Measurements from ENCODE around the gene MEGF10. TPM values are rescaled to one million over a fixed set of nuclear protein-coding genes. Genes with fewer than 3 reads are reported as not detected.

The MEGF10 gene
- total and polyA plus RNA-seq, 7 experiments from 2014 or later: not detected

GRCh38 chr5:127425868-127426267 lies 135.3 kb downstream of the MEGF10 start:
- Mint-ChIP-seq H3K36me3 (no peaks in the 10 kb centered on the region), H3K27me3 (peaks cover 2 to 23% (median 9%) of the 10 kb centered on the region in 5 donors), H3K4me3 (no peak overlapping the region), H3K9me3 (no peaks in the 10 kb centered on the region), H3K27ac (no peak overlapping the region), H3K4me1 (peaks cover 0 to 2% (median 0%) of the 10 kb centered on the region in 7 donors)
- H3K27me3 ChIP-seq (ENCODE audit: control insufficient read depth in 2 of 2, insufficient read depth in 2 of 2, low read length in 2 of 2): no peaks in the 10 kb centered on the region
- no peaks in the 10 kb centered on the region for H3K9me3 ChIP-seq (ENCODE audit: control insufficient read depth in 2 of 3, low read length in 3 of 3)
- ChIA-PET CTCF (no interaction called here), POLR2A (no interaction called here)
- H3K36me3 ChIP-seq (ENCODE audit: control insufficient read depth in 2 of 3, insufficient read depth in 3 of 3, low read length in 3 of 3): no peaks in the 10 kb centered on the region
- H3K4me3 ChIP-seq (ENCODE audit: low read length): no peak overlapping the region
- ATAC-seq (no peak), DNase-seq (no peak)
- no peaks in the 10 kb centered on the region for H3K4me1 ChIP-seq (ENCODE audit: control insufficient read depth in 2 of 2, insufficient read depth in 2 of 2, low read length in 2 of 2)
- intact Hi-C loops (cut with micrococcal nuclease): no loop called here
- no peak overlapping the region for H3K27ac ChIP-seq (ENCODE audit: low read depth, low read length)

- no peaks in the 10 kb centered on the region for H3K4me1 ChIP-seq (ENCODE audit: control insufficient read depth in 2 of 2, insufficient read depth in 2 of 2, low read length in 2 of 2)
- no peak overlapping the region for H3K4me3 ChIP-seq (ENCODE audit: low read length)
- H3K27me3 ChIP-seq (ENCODE audit: control insufficient read depth in 2 of 2, insufficient read depth in 2 of 2, low read length in 2 of 2): no peaks in the 10 kb centered on the region
- no peaks in the 10 kb centered on the region for H3K36me3 ChIP-seq (ENCODE audit: control insufficient read depth in 2 of 3, insufficient read depth in 3 of 3, low read length in 3 of 3)
- intact Hi-C loops (cut with micrococcal nuclease): no loop called here
- no peaks in the 10 kb centered on the region for H3K36me3 Mint-ChIP-seq
- peaks cover 0 to 2% (median 0%) of the 10 kb centered on the region in 7 donors for H3K4me1 Mint-ChIP-seq
- no peaks in the 10 kb centered on the region for H3K9me3 Mint-ChIP-seq
- ATAC-seq: no peak
- no peak overlapping the region for H3K27ac ChIP-seq (ENCODE audit: low read depth, low read length)
- H3K4me3 Mint-ChIP-seq: no peak overlapping the region
- H3K27me3 Mint-ChIP-seq: peaks cover 2 to 22% (median 9%) of the 10 kb centered on the region in 5 donors
- no peak overlapping the region for H3K27ac Mint-ChIP-seq
- ChIA-PET CTCF (no interaction called here), POLR2A (no interaction called here)
- H3K9me3 ChIP-seq (ENCODE audit: control insufficient read depth in 2 of 3, low read length in 3 of 3): no peaks in the 10 kb centered on the region
- DNase-seq: no peak
Observed at GRCh38 chr5:127426661-127427060, 136.1 kb downstream of the MEGF10 start.

- Histone ChIP-seq H3K4me1 (ENCODE audit: control insufficient read depth in 2 of 2, insufficient read depth in 2 of 2, low read length in 2 of 2) (no peaks in the 10 kb centered on the region), H3K36me3 (ENCODE audit: control insufficient read depth in 2 of 3, insufficient read depth in 3 of 3, low read length in 3 of 3) (no peaks in the 10 kb centered on the region), H3K4me3 (ENCODE audit: low read length) (no peak overlapping the region), H3K27me3 (ENCODE audit: control insufficient read depth in 2 of 2, insufficient read depth in 2 of 2, low read length in 2 of 2) (no peaks in the 10 kb centered on the region), H3K27ac (ENCODE audit: low read depth, low read length) (no peak overlapping the region), H3K9me3 (ENCODE audit: control insufficient read depth in 2 of 3, low read length in 3 of 3) (no peaks in the 10 kb centered on the region)
- DNase-seq (no peak), ATAC-seq (no peak)
- ChIA-PET POLR2A (no interaction called here), CTCF (no interaction called here)
- Mint-ChIP-seq H3K4me3 (no peak overlapping the region), H3K36me3 (no peaks in the 10 kb centered on the region), H3K27me3 (peaks cover 2 to 22% (median 9%) of the 10 kb centered on the region in 5 donors), H3K4me1 (peaks cover 0 to 1% (median 0%) of the 10 kb centered on the region in 7 donors), H3K9me3 (no peaks in the 10 kb centered on the region), H3K27ac (no peak overlapping the region)
- intact Hi-C loops (cut with micrococcal nuclease): no loop called here
Observed at GRCh38 chr5:127428276-127428675, 137.7 kb downstream of the MEGF10 start.

- no peaks in the 10 kb centered on the region for H3K4me1 ChIP-seq (ENCODE audit: control insufficient read depth in 2 of 2, insufficient read depth in 2 of 2, low read length in 2 of 2)
- H3K9me3 Mint-ChIP-seq: no peaks in the 10 kb centered on the region
- no peak overlapping the region for H3K27ac Mint-ChIP-seq
- no peak for ATAC-seq
- H3K27ac ChIP-seq (ENCODE audit: low read depth, low read length): no peak overlapping the region
- POLR2A ChIA-PET: no interaction called here
- H3K4me3 Mint-ChIP-seq: no peak overlapping the region
- CTCF ChIA-PET: no interaction called here
- H3K27me3 Mint-ChIP-seq: peaks cover 2 to 22% (median 9%) of the 10 kb centered on the region in 5 donors
- DNase-seq: no peak
- H3K36me3 ChIP-seq (ENCODE audit: control insufficient read depth in 2 of 3, insufficient read depth in 3 of 3, low read length in 3 of 3): no peaks in the 10 kb centered on the region
- no peaks in the 10 kb centered on the region for H3K4me1 Mint-ChIP-seq
- H3K9me3 ChIP-seq (ENCODE audit: control insufficient read depth in 2 of 3, low read length in 3 of 3): no peaks in the 10 kb centered on the region
- intact Hi-C loops (cut with micrococcal nuclease): no loop called here
- H3K36me3 Mint-ChIP-seq: no peaks in the 10 kb centered on the region
- H3K4me3 ChIP-seq (ENCODE audit: low read length): no peak overlapping the region
- no peaks in the 10 kb centered on the region for H3K27me3 ChIP-seq (ENCODE audit: control insufficient read depth in 2 of 2, insufficient read depth in 2 of 2, low read length in 2 of 2)
Observed at GRCh38 chr5:127428748-127429147, 138.2 kb downstream of the MEGF10 start.

- ChIA-PET POLR2A (no interaction called here), CTCF (no interaction called here)
- no peaks in the 10 kb centered on the region for H3K9me3 Mint-ChIP-seq
- no peaks in the 10 kb centered on the region for H3K27me3 ChIP-seq (ENCODE audit: control insufficient read depth in 2 of 2, insufficient read depth in 2 of 2, low read length in 2 of 2)
- no peak overlapping the region for H3K4me3 ChIP-seq (ENCODE audit: low read length)
- H3K27ac ChIP-seq (ENCODE audit: low read depth, low read length): no peak overlapping the region
- intact Hi-C loops (cut with micrococcal nuclease): no loop called here
- no peaks in the 10 kb centered on the region for H3K36me3 Mint-ChIP-seq
- H3K27ac Mint-ChIP-seq: no peak overlapping the region
- no peaks in the 10 kb centered on the region for H3K4me1 ChIP-seq (ENCODE audit: control insufficient read depth in 2 of 2, insufficient read depth in 2 of 2, low read length in 2 of 2)
- no peaks in the 10 kb centered on the region for H3K4me1 Mint-ChIP-seq
- H3K4me3 Mint-ChIP-seq: no peak overlapping the region
- H3K9me3 ChIP-seq (ENCODE audit: control insufficient read depth in 2 of 3, low read length in 3 of 3): no peaks in the 10 kb centered on the region
- ATAC-seq: no peak
- no peaks in the 10 kb centered on the region for H3K36me3 ChIP-seq (ENCODE audit: control insufficient read depth in 2 of 3, insufficient read depth in 3 of 3, low read length in 3 of 3)
- H3K27me3 Mint-ChIP-seq: peaks cover 2 to 16% (median 6%) of the 10 kb centered on the region in 5 donors
- no peak for DNase-seq
Observed at GRCh38 chr5:127429928-127430327, 139.3 kb downstream of the MEGF10 start.

- no peaks in the 10 kb centered on the region for H3K9me3 ChIP-seq (ENCODE audit: control insufficient read depth in 2 of 3, low read length in 3 of 3)
- DNase-seq (no peak), ATAC-seq (no peak)
- no peak overlapping the region for H3K4me3 Mint-ChIP-seq
- CTCF ChIA-PET: no interaction called here
- peaks cover 2 to 10% (median 6%) of the 10 kb centered on the region in 5 donors for H3K27me3 Mint-ChIP-seq
- H3K4me1 ChIP-seq (ENCODE audit: control insufficient read depth in 2 of 2, insufficient read depth in 2 of 2, low read length in 2 of 2): no peaks in the 10 kb centered on the region
- no peaks in the 10 kb centered on the region for H3K36me3 Mint-ChIP-seq
- no peaks in the 10 kb centered on the region for H3K27me3 ChIP-seq (ENCODE audit: control insufficient read depth in 2 of 2, insufficient read depth in 2 of 2, low read length in 2 of 2)
- no peak overlapping the region for H3K27ac ChIP-seq (ENCODE audit: low read depth, low read length)
- POLR2A ChIA-PET: no interaction called here
- no peaks in the 10 kb centered on the region for H3K9me3 Mint-ChIP-seq
- H3K4me3 ChIP-seq (ENCODE audit: low read length): no peak overlapping the region
- H3K36me3 ChIP-seq (ENCODE audit: control insufficient read depth in 2 of 3, insufficient read depth in 3 of 3, low read length in 3 of 3): no peaks in the 10 kb centered on the region
- no peak overlapping the region for H3K27ac Mint-ChIP-seq
- intact Hi-C loops (cut with micrococcal nuclease): no loop called here
- no peaks in the 10 kb centered on the region for H3K4me1 Mint-ChIP-seq
Observed at GRCh38 chr5:127430627-127431026, 140.0 kb downstream of the MEGF10 start.

GRCh38 chr5:127431977-127432585 lies 141.5 kb downstream of the MEGF10 start:
- no peak overlapping the region for H3K27ac Mint-ChIP-seq
- intact Hi-C loops (cut with micrococcal nuclease): no loop called here
- no peak overlapping the region for H3K27ac ChIP-seq (ENCODE audit: low read depth, low read length)
- ATAC-seq: no peak
- peaks cover 0 to 6% (median 4%) of the 10 kb centered on the region in 5 donors for H3K27me3 Mint-ChIP-seq
- H3K9me3 ChIP-seq (ENCODE audit: control insufficient read depth in 2 of 3, low read length in 3 of 3): no peaks in the 10 kb centered on the region
- no peaks in the 10 kb centered on the region for H3K27me3 ChIP-seq (ENCODE audit: control insufficient read depth in 2 of 2, insufficient read depth in 2 of 2, low read length in 2 of 2)
- no peak overlapping the region for H3K4me3 ChIP-seq (ENCODE audit: low read length)
- no peaks in the 10 kb centered on the region for H3K4me1 Mint-ChIP-seq
- H3K9me3 Mint-ChIP-seq: no peaks in the 10 kb centered on the region
- no peak overlapping the region for H3K4me3 Mint-ChIP-seq
- POLR2A ChIA-PET: no interaction called here
- no peaks in the 10 kb centered on the region for H3K36me3 Mint-ChIP-seq
- no peak for DNase-seq
- no peaks in the 10 kb centered on the region for H3K36me3 ChIP-seq (ENCODE audit: control insufficient read depth in 2 of 3, insufficient read depth in 3 of 3, low read length in 3 of 3)
- no peaks in the 10 kb centered on the region for H3K4me1 ChIP-seq (ENCODE audit: control insufficient read depth in 2 of 2, insufficient read depth in 2 of 2, low read length in 2 of 2)
- CTCF ChIA-PET: no interaction called here
